Prostate gland (tissue), 2 donors: Measurements from ENCODE around the gene TMCC1. TPM values are rescaled to one million over a fixed set of nuclear protein-coding genes. Genes with fewer than 3 reads are reported as not detected.
A peak's percentile ranks its signal among the peaks of the same experiment; 100 is the strongest.

Experiments
- DNase-seq: peaks from one replicate; pipeline ENCODE4 v3.0.0-alpha.2; 2019; ENCODE audit warnings: low spot score
- H3K27ac ChIP-seq, 2 donors: fragments of 200-600 bp; sonication (generic); 2 replicates each; pipeline ENCODE4 v1.5.1; 2017 to 2019
- H3K27me3 ChIP-seq: fragments of 200-600 bp; sonication (generic); replicated peaks from 2 replicates; pipeline ENCODE4 v1.5.1; 2019; ENCODE audit not compliant: insufficient read depth
- H3K36me3 ChIP-seq, 2 donors: fragments of 200-600 bp; sonication (generic); 1 replicate in 1 of 2; 2 replicates in 1 of 2; pipeline versions ENCODE4 v1.5.1 to v1.8.1; 2017 to 2019
- H3K4me1 ChIP-seq: fragments of 200-600 bp; sonication (generic); replicated peaks from 2 replicates; pipeline ENCODE4 v1.5.1; 2019
- H3K4me3 ChIP-seq, 2 donors: fragments of 200-600 bp; sonication (generic); 2 replicates each; pipeline ENCODE4 v1.5.1; 2017 to 2019
- H3K9me3 ChIP-seq: fragments of 200-600 bp; sonication (generic); 2 replicates; pipeline ENCODE4 v1.5.1; 2017
- CTCF ChIP-seq, 4 experiments: fragments of 200-600 bp in 2 of 4; fragments of 450-650 bp in 2 of 4; sonication (generic) in 2 of 4; IDR thresholded peaks; 1 replicate in 3 of 4; 2 replicates in 1 of 4; pipeline ENCODE4 v1.5.1; 2016 to 2019; ENCODE audit warnings: antibody characterized with exemption in 4 of 4, mild to moderate bottlenecking in 2 of 4, moderate library complexity in 2 of 4
- POLR2A ChIP-seq: fragments of 450-650 bp; IDR thresholded peaks from one replicate; pipeline ENCODE4 v1.6.1; 2016; ENCODE audit warnings: antibody characterized with exemption, mild to moderate bottlenecking
- POLR2AphosphoS5 ChIP-seq: sonication (generic); formaldehyde crosslinking; IDR thresholded peaks from one replicate; pipeline ENCODE4 v1.6.1; 2017; ENCODE audit warnings: antibody characterized with exemption
- WGBS: methylation state at CpG from one replicate; pipeline ENCODE4 v1.1.5; 2018; 5-methylcytosine and 5-hydroxymethylcytosine counted together
- intact Hi-C: fragments of 100-400 bp; cut with DNase I; formaldehyde crosslinking; loops from one replicate; pipeline ENCODE4 v1.14.2; 2022
- total RNA-seq, 2 donors: library from RNA; depleted of rRNA; stranded (reverse); fragments of >200 nt; gene quantifications; one replicate each; pipeline ENCODE4 v1.1.0, GENCODE V29; 2016

Gene TMCC1
- total RNA-seq, 2 donors from 2014 or later: 27.6 to 43.9 TPM

- 83% methylated on average over 7 of the region's 7 CpGs for WGBS
- Histone ChIP-seq H3K4me3 (peak overlapping the region in 1 of 2 donors; percentile 45), H3K4me1 (no peaks in the 10 kb centered on the region), H3K27ac (peak overlapping the region in 1 of 2 donors; percentile 72), H3K36me3 (no peaks in the 10 kb centered on the region), H3K27me3 (no peaks in the 10 kb centered on the region), H3K9me3 (no peaks in the 10 kb centered on the region)
- intact Hi-C loops: no loop called here
- TF ChIP-seq POLR2A (no peak), CTCF (IDR thresholded peaks at IDR 0.05) (no peak), POLR2AphosphoS5 (no peak)
- no peak for DNase-seq
Measured at GRCh38 chr3:129603561-129603942, 290.0 kb downstream of the TMCC1 start.

- peak overlapping the region in 1 of 2 donors; percentile 45 for H3K4me3 ChIP-seq
- peak overlapping the region; percentile 52 to 72 for H3K27ac ChIP-seq
- DNase-seq: no peak
- H3K9me3 ChIP-seq: no peaks in the 10 kb centered on the region
- no peaks in the 10 kb centered on the region for H3K4me1 ChIP-seq
- intact Hi-C loops: no loop called here
- WGBS: 62% methylated on average over 15 of the region's 15 CpGs
- H3K27me3 ChIP-seq: no peaks in the 10 kb centered on the region
- peak; percentile 16 for TF ChIP-seq POLR2AphosphoS5
- no peak for TF ChIP-seq POLR2A
- no peak for TF ChIP-seq CTCF (IDR thresholded peaks at IDR 0.05)
- no peaks in the 10 kb centered on the region for H3K36me3 ChIP-seq
Measured at GRCh38 chr3:129602730-129603560, 290.6 kb downstream of the TMCC1 start.

- Histone ChIP-seq H3K36me3 (no peaks in the 10 kb centered on the region), H3K27me3 (no peaks in the 10 kb centered on the region), H3K9me3 (no peaks in the 10 kb centered on the region), H3K27ac (peak overlapping the region in 1 of 2 donors; percentile 30), H3K4me3 (no peak overlapping the region), H3K4me1 (no peaks in the 10 kb centered on the region)
- 83% methylated on average over 11 of the region's 11 CpGs for WGBS
- intact Hi-C loops: no loop called here
- no peak for DNase-seq
- TF ChIP-seq POLR2AphosphoS5 (no peak), POLR2A (no peak), CTCF (IDR thresholded peaks at IDR 0.05) (no peak)
Measured at GRCh38 chr3:129602309-129602708, 291.2 kb downstream of the TMCC1 start.

GRCh38 chr3:129601713-129602112, 291.8 kb downstream of the TMCC1 start:
- no peak for TF ChIP-seq POLR2AphosphoS5
- TF ChIP-seq POLR2A: no peak
- TF ChIP-seq CTCF (IDR thresholded peaks at IDR 0.05): no peak
- WGBS: 92% methylated on average over 5 of the region's 5 CpGs

GRCh38 chr3:129600348-129600747, 293.2 kb downstream of the TMCC1 start:
- Histone ChIP-seq H3K9me3 (no peaks in the 10 kb centered on the region), H3K4me3 (no peak overlapping the region), H3K36me3 (no peaks in the 10 kb centered on the region), H3K27me3 (no peaks in the 10 kb centered on the region), H3K27ac (peak overlapping the region in 1 of 2 donors; percentile 35), H3K4me1 (peaks cover 3% of the 10 kb centered on the region)
- 98% methylated on average over 2 of the region's 2 CpGs for WGBS
- intact Hi-C loops: no loop called here
- DNase-seq: no peak
- TF ChIP-seq POLR2A (no peak), CTCF (IDR thresholded peaks at IDR 0.05) (no peak), POLR2AphosphoS5 (no peak)

More at GRCh38 chr3:129601713-129602112, 291.8 kb downstream of the TMCC1 start:
- Histone ChIP-seq H3K4me3 (no peak overlapping the region), H3K9me3 (no peaks in the 10 kb centered on the region), H3K27me3 (no peaks in the 10 kb centered on the region), H3K4me1 (no peaks in the 10 kb centered on the region), H3K36me3 (no peaks in the 10 kb centered on the region), H3K27ac (no peak overlapping the region)
- intact Hi-C loops: no loop called here
- DNase-seq: no peak
